ENCODE results near the gene BARX1.

The BARX1 gene

GRCh38 chr9:93952119-93952783, 2.9 kb downstream of the BARX1 start:
- Histone ChIP-seq H3K4me3 (ENCODE audit: low read depth, low read length) (no peak overlapping the region), H3K36me3 (ENCODE audit: control insufficient read depth, insufficient read depth, low read length) (no peaks in the 10 kb centered on the region), H3K9ac (no peak overlapping the region), H3K4me2 (ENCODE audit: low read length) (peak overlapping the region; percentile 96), H3K9me3 (ENCODE audit: control insufficient read depth, low read length) (no peaks in the 10 kb centered on the region), H3K4me1 (no peaks in the 10 kb centered on the region), H3K27me3 (ENCODE audit: control insufficient read depth, insufficient read depth, low read length) (peaks cover 18% of the 10 kb centered on the region), H3K27ac (no peak overlapping the region), H2AFZ (no peak overlapping the region), H3K79me2 (no peaks in the 10 kb centered on the region)
- no peak for TF ChIP-seq CTCF (IDR thresholded peaks at IDR 0.05)

- no peak overlapping the region for H3K27ac ChIP-seq
Measured at GRCh38 chr9:93951655-93952118, 3.5 kb downstream of the BARX1 start.

GRCh38 chr9:93950619-93951601, 4.2 kb downstream of the BARX1 start:
- H3K27ac ChIP-seq: no peak overlapping the region
- peak overlapping the region; percentile 59 for H3K4me3 ChIP-seq (ENCODE audit: low read depth, low read length)
- peaks cover 22% of the 10 kb centered on the region for H3K27me3 ChIP-seq (ENCODE audit: control insufficient read depth, insufficient read depth, low read length)
- no peak overlapping the region for H3K9ac ChIP-seq
- TF ChIP-seq CTCF (IDR thresholded peaks at IDR 0.05): no peak
- peak overlapping the region; percentile 56 for H2AFZ ChIP-seq
- H3K36me3 ChIP-seq (ENCODE audit: control insufficient read depth, insufficient read depth, low read length): no peaks in the 10 kb centered on the region
- H3K4me2 ChIP-seq (ENCODE audit: low read length): peak overlapping the region; percentile 96
- H3K79me2 ChIP-seq: no peaks in the 10 kb centered on the region
- no peaks in the 10 kb centered on the region for H3K4me1 ChIP-seq
- H3K9me3 ChIP-seq (ENCODE audit: control insufficient read depth, low read length): no peaks in the 10 kb centered on the region

More at GRCh38 chr9:93951655-93952118, 3.5 kb downstream of the BARX1 start:
- no peaks in the 10 kb centered on the region for H3K79me2 ChIP-seq
- H3K27me3 ChIP-seq (ENCODE audit: control insufficient read depth, insufficient read depth, low read length): peaks cover 19% of the 10 kb centered on the region
- no peaks in the 10 kb centered on the region for H3K9me3 ChIP-seq (ENCODE audit: control insufficient read depth, low read length)
- peak overlapping the region; percentile 96 for H3K4me2 ChIP-seq (ENCODE audit: low read length)
- no peak for TF ChIP-seq CTCF (IDR thresholded peaks at IDR 0.05)
- no peaks in the 10 kb centered on the region for H3K36me3 ChIP-seq (ENCODE audit: control insufficient read depth, insufficient read depth, low read length)
- H2AFZ ChIP-seq: no peak overlapping the region
- no peak overlapping the region for H3K4me3 ChIP-seq (ENCODE audit: low read depth, low read length)
- no peak overlapping the region for H3K9ac ChIP-seq
- H3K4me1 ChIP-seq: no peaks in the 10 kb centered on the region

- H2AFZ ChIP-seq: no peak overlapping the region
- H3K4me2 ChIP-seq (ENCODE audit: low read length): no peak overlapping the region
- H3K9ac ChIP-seq: no peak overlapping the region
- no peaks in the 10 kb centered on the region for H3K9me3 ChIP-seq (ENCODE audit: control insufficient read depth, low read length)
- H3K79me2 ChIP-seq: no peaks in the 10 kb centered on the region
- peaks cover 22% of the 10 kb centered on the region for H3K27me3 ChIP-seq (ENCODE audit: control insufficient read depth, insufficient read depth, low read length)
- no peak for TF ChIP-seq CTCF (IDR thresholded peaks at IDR 0.05)
- H3K36me3 ChIP-seq (ENCODE audit: control insufficient read depth, insufficient read depth, low read length): no peaks in the 10 kb centered on the region
- H3K4me3 ChIP-seq (ENCODE audit: low read depth, low read length): no peak overlapping the region
- no peaks in the 10 kb centered on the region for H3K4me1 ChIP-seq
- H3K27ac ChIP-seq: no peak overlapping the region
Measured at GRCh38 chr9:93949694-93950449, 5.3 kb downstream of the BARX1 start.

Measured in parathyroid adenoma (tissue), 2 donors.